CD4-positive, alpha-beta T cell (primary cell): ENCODE data around the gene MNAT1. TPM values are rescaled to one million over a fixed set of nuclear protein-coding genes. Genes with fewer than 3 reads are reported as not detected.

Source experiments
- ATAC-seq: fragments of 200-7000 bp; cut with Tn5 transposase; one replicate; pipeline ENCODE4 v1.10.0; 2022; ENCODE audit warnings: mild to moderate bottlenecking; ENCODE audit not compliant: poor library complexity
- CTCF ChIA-PET: fragments of 350-600 bp; sonication (Branson Sonifier 250); formaldehyde crosslinking; loops from one replicate; lab custom pipeline; 2021; ENCODE audit warnings: antibody characterized with exemption, inconsistent platforms; lab: Charles Lee
- POLR2A ChIA-PET: fragments of 350-600 bp; sonication (Branson Sonifier 250); formaldehyde crosslinking; loops from one replicate; lab custom pipeline; 2021; ENCODE audit warnings: antibody characterized with exemption, inconsistent platforms; lab: Charles Lee
- DNase-seq, 14 experiments: peaks; one replicate each; pipeline ENCODE4 v3.0.0-alpha.2; 2013 to 2020; ENCODE audit warnings: mixed read lengths in 2 of 14
- H3K27ac ChIP-seq, 2 donors: one replicate each; pipeline versions ENCODE4 v1.5.1 to v1.7.0; 2013; ENCODE audit warnings: low read length in 2 of 2, low read depth in 1 of 2, mild to moderate bottlenecking in 1 of 2
- H3K27me3 ChIP-seq, 2 experiments: 1 replicate in 1 of 2; 2 replicates in 1 of 2; pipeline versions ENCODE4 v1.6.1 to v1.7.0; 2013; ENCODE audit warnings: low read length in 2 of 2, control low read depth in 1 of 2, mild to moderate bottlenecking in 1 of 2, moderate library complexity in 1 of 2; ENCODE audit not compliant: insufficient read depth in 2 of 2, control insufficient read depth in 1 of 2
- H3K36me3 ChIP-seq: one replicate; pipeline ENCODE4 v1.6.1; 2013; ENCODE audit warnings: low read length, control low read depth; ENCODE audit not compliant: insufficient read depth
- H3K4me1 ChIP-seq: one replicate; pipeline ENCODE4 v1.6.1; 2013; ENCODE audit warnings: low read length, control low read depth; ENCODE audit not compliant: insufficient read depth
- H3K4me3 ChIP-seq: one replicate; pipeline ENCODE4 v1.5.1; 2013; ENCODE audit warnings: mild to moderate bottlenecking, low read length, moderate library complexity
- H3K9me3 ChIP-seq, 2 experiments: 1 replicate in 1 of 2; 2 replicates in 1 of 2; pipeline versions ENCODE4 v1.6.1 to v1.7.0; 2013; ENCODE audit warnings: low read length in 2 of 2, mild to moderate bottlenecking in 2 of 2, control low read depth in 1 of 2, moderate library complexity in 1 of 2; ENCODE audit not compliant: control insufficient read depth in 1 of 2, insufficient read depth in 1 of 2
- H3K27ac Mint-ChIP-seq: one replicate; pipeline ENCODE4 v1.8.0; 2020; ENCODE audit warnings: mixed read lengths
- H3K27me3 Mint-ChIP-seq: one replicate; pipeline ENCODE4 v1.8.0; 2021; ENCODE audit warnings: mixed read lengths
- H3K36me3 Mint-ChIP-seq: one replicate; pipeline ENCODE4 v1.8.0; 2021; ENCODE audit warnings: low read depth, mixed read lengths
- H3K4me1 Mint-ChIP-seq: one replicate; pipeline ENCODE4 v1.8.0; 2021; ENCODE audit warnings: low read depth, mixed read lengths
- H3K4me3 Mint-ChIP-seq: one replicate; pipeline ENCODE4 v1.8.0; 2020; ENCODE audit warnings: mild to moderate bottlenecking, mixed read lengths
- H3K9me3 Mint-ChIP-seq: one replicate; pipeline ENCODE4 v1.8.0; 2020; ENCODE audit warnings: mixed read lengths
- CTCF ChIP-seq: fragments of 200-600 bp; IDR thresholded peaks from one replicate; pipeline ENCODE4 v1.8.0; 2022; ENCODE audit warnings: antibody characterized with exemption, mild to moderate bottlenecking
- intact Hi-C, 2 experiments: fragments of 100-400 bp; cut with DNase I in 1 of 2; cut with micrococcal nuclease in 1 of 2; formaldehyde crosslinking; loops; one replicate each; pipeline versions ENCODE4 v1.15.1 to v1.9.0; 2023 to 2025; cut with DNase I, micrococcal nuclease
- total RNA-seq, 174 experiments: library from RNA in 2 of 174; stranded (reverse) in 2 of 174; gene quantifications; one replicate each; pipeline ENCODE4 v1.2.3 and lab custom pipeline; 2021 to 2026

Gene MNAT1
- total RNA-seq, 2 experiments from 2014 or later = 15.4 to 15.9 TPM

- TF ChIP-seq CTCF = no peak
- Histone ChIP-seq H3K4me3 (no peak overlapping the region), H3K27me3 (no peaks in the 10 kb centered on the region), H3K27ac (no peak overlapping the region), H3K4me1 (no peaks in the 10 kb centered on the region), H3K9me3 (peaks cover 18 to 40% of the 10 kb centered on the region in 2 experiments), H3K36me3 (no peaks in the 10 kb centered on the region)
- no peak overlapping the region for H3K4me3 Mint-ChIP-seq
- DNase-seq = no peak
- peaks cover 21% of the 10 kb centered on the region for H3K9me3 Mint-ChIP-seq
- no peak for ATAC-seq
- H3K36me3 Mint-ChIP-seq = peaks cover 52% of the 10 kb centered on the region
- H3K27ac Mint-ChIP-seq = no peak overlapping the region
- intact Hi-C loops = no loop called here
- POLR2A ChIA-PET = no interaction called here
- CTCF ChIA-PET = no interaction called here
- H3K4me1 Mint-ChIP-seq = no peaks in the 10 kb centered on the region
- no peaks in the 10 kb centered on the region for H3K27me3 Mint-ChIP-seq
These were observed 221.6 kb downstream of the MNAT1 start for GRCh38 chr14:60956202-60956601.

GRCh38 chr14:60956632-60957031 lies 222.1 kb downstream of the MNAT1 start:
- no peak for TF ChIP-seq CTCF
- Mint-ChIP-seq H3K27ac (no peak overlapping the region), H3K27me3 (no peaks in the 10 kb centered on the region), H3K9me3 (peaks cover 21% of the 10 kb centered on the region), H3K4me3 (no peak overlapping the region), H3K36me3 (peaks cover 55% of the 10 kb centered on the region), H3K4me1 (no peaks in the 10 kb centered on the region)
- H3K4me1 ChIP-seq = no peaks in the 10 kb centered on the region
- no peak overlapping the region for H3K4me3 ChIP-seq
- no peak overlapping the region for H3K27ac ChIP-seq
- H3K27me3 ChIP-seq = no peaks in the 10 kb centered on the region
- no peaks in the 10 kb centered on the region for H3K36me3 ChIP-seq
- intact Hi-C loops = no loop called here
- peaks cover 18 to 40% of the 10 kb centered on the region in 2 experiments for H3K9me3 ChIP-seq
- DNase-seq (no peak), ATAC-seq (no peak)
- CTCF ChIA-PET = no interaction called here
- POLR2A ChIA-PET = no interaction called here

- Mint-ChIP-seq H3K4me3 (no peak overlapping the region), H3K9me3 (peaks cover 21% of the 10 kb centered on the region), H3K27ac (no peak overlapping the region), H3K4me1 (no peaks in the 10 kb centered on the region), H3K36me3 (peaks cover 55% of the 10 kb centered on the region), H3K27me3 (no peaks in the 10 kb centered on the region)
- Histone ChIP-seq H3K9me3 (peaks cover 18 to 40% of the 10 kb centered on the region in 2 experiments), H3K36me3 (no peaks in the 10 kb centered on the region), H3K4me3 (no peak overlapping the region), H3K27ac (no peak overlapping the region), H3K4me1 (no peaks in the 10 kb centered on the region), H3K27me3 (no peaks in the 10 kb centered on the region)
- ATAC-seq = no peak
- no peak for DNase-seq
- CTCF ChIA-PET = interaction anchor here (0.8 kb wide), 1 partner anchor 247 kb away, joined by 3 read pairs; no protein-coding TSS in a partner anchor
- POLR2A ChIA-PET = no interaction called here
- no peak for TF ChIP-seq CTCF
- intact Hi-C loops = no loop called here
These were observed 223.6 kb downstream of the MNAT1 start for GRCh38 chr14:60958146-60958545.
